Right cardiac atrium (tissue), 5 donors: ENCODE results near the gene NUP214. TPM values are rescaled to one million over a fixed set of nuclear protein-coding genes. Genes with fewer than 3 reads are reported as not detected.

Source experiments
- ATAC-seq, 2 donors: fragments of 200-7000 bp; cut with Tn5 transposase; one replicate each; pipeline versions ENCODE4 v1.8.0 to v1.9.1; 2020; ENCODE audit warnings: moderate library complexity in 2 of 2, mild to moderate bottlenecking in 1 of 2
- DNase-seq, 3 donors: peaks; one replicate each; pipeline ENCODE4 v3.0.0-alpha.2; 2020
- H3K27ac ChIP-seq: one replicate; pipeline ENCODE4 v1.5.1; 2013; ENCODE audit warnings: mild to moderate bottlenecking, low read length, control low read depth, moderate library complexity
- H3K27me3 ChIP-seq: one replicate; pipeline ENCODE4 v1.6.1; 2013; ENCODE audit not compliant: control insufficient read depth, insufficient read depth
- H3K4me1 ChIP-seq: one replicate; pipeline ENCODE4 v1.6.1; 2013; ENCODE audit warnings: low read length; ENCODE audit not compliant: control insufficient read depth, insufficient read depth
- H3K4me3 ChIP-seq: one replicate; pipeline ENCODE4 v1.5.1; 2013; ENCODE audit warnings: low read length, control low read depth
- H3K9me3 ChIP-seq: one replicate; pipeline ENCODE4 v1.6.1; 2013; ENCODE audit warnings: low read length; ENCODE audit not compliant: control insufficient read depth
- WGBS: extraction: QIAGEN DNeasy Blood & Tissue Kit; methylation state at CpG from one replicate; pipeline ENCODE4 v1.1.7; 2013; 5-methylcytosine and 5-hydroxymethylcytosine counted together
- intact Hi-C, 4 donors: fragments of 100-400 bp; cut with DNase I; formaldehyde crosslinking; loops; one replicate each; pipeline versions ENCODE4 v1.11.0 to v1.14.0; 2022 to 2023
- polyA plus RNA-seq: library from polyadenylated mRNA; stranded (reverse); fragments of 200-250 nt; gene quantifications from one replicate; pipeline ENCODE4 v1.2.3, GENCODE V29; 2013
- total RNA-seq, 4 donors: library from RNA; stranded (reverse); fragmentation: NEBNext Ultra II Directional; extraction: Animal tissue kit (Norgen Biotek cat#: 25700); gene quantifications; one replicate each; pipeline ENCODE4 v1.2.1, GENCODE V29; 2021
- donor health status: healthy with polysubstance abuse.
- donor health status: DM: no; HTN: yes; CAD: no.
- donor health status: DM: no; HTN: no; CAD: no.
- donor health status: DM: no; HTN: yes; CAD: no; lungs with severe emphysema.
- donor health status: DM: yes; HTN: yes; CAD: no.

Gene NUP214
- total and polyA plus RNA-seq, 5 donors, result 12.0 to 34.6 (median 27.5) TPM

- Histone ChIP-seq H3K27me3 (no peaks in the 10 kb centered on the region), H3K4me1 (no peaks in the 10 kb centered on the region), H3K27ac (peak overlapping the region; percentile 83), H3K4me3 (no peak overlapping the region), H3K9me3 (no peaks in the 10 kb centered on the region)
- peak; percentile 4 to 15 for ATAC-seq
- peak in 2 of 3 donors; percentile 64 to 67 for DNase-seq
- WGBS, result 55% methylated on average over 11 of the region's 11 CpGs
- intact Hi-C loops, result loop anchor here (5.0 to 10.0 kb wide), 5 partner anchors 42 to 105 kb away; no protein-coding TSS in a partner anchor
These were observed 153.9 kb downstream of the NUP214 start for GRCh38 chr9:131279196-131279862.

- no peaks in the 10 kb centered on the region for H3K4me1 ChIP-seq
- WGBS, result 57% methylated on average over 19 of the region's 19 CpGs
- no peaks in the 10 kb centered on the region for H3K27me3 ChIP-seq
- intact Hi-C loops, result loop anchor here (5.0 to 10.0 kb wide), 6 partner anchors 43 to 105 kb away; no protein-coding TSS in a partner anchor
- ATAC-seq, result no peak
- no peak overlapping the region for H3K4me3 ChIP-seq
- H3K9me3 ChIP-seq, result no peaks in the 10 kb centered on the region
- peak in 2 of 3 donors; percentile 47 to 48 for DNase-seq
- peak overlapping the region; percentile 83 for H3K27ac ChIP-seq
These were observed 154.6 kb downstream of the NUP214 start for GRCh38 chr9:131279863-131280570.

GRCh38 chr9:131280660-131281059, 155.3 kb downstream of the NUP214 start:
- Histone ChIP-seq H3K27ac (no peak overlapping the region), H3K27me3 (no peaks in the 10 kb centered on the region), H3K4me3 (no peak overlapping the region), H3K9me3 (no peaks in the 10 kb centered on the region), H3K4me1 (no peaks in the 10 kb centered on the region)
- no peak for ATAC-seq
- 87% methylated on average over 3 of the region's 3 CpGs for WGBS
- DNase-seq, result peak in 1 of 3 donors; percentile 26
- intact Hi-C loops, result loop anchor here in 1 of 4 donors (10.0 kb wide), 1 partner anchor 54 kb away; no protein-coding TSS in a partner anchor

GRCh38 chr9:131281119-131281965, 156.0 kb downstream of the NUP214 start:
- WGBS, result 83% methylated on average over 17 of the region's 17 CpGs
- no peaks in the 10 kb centered on the region for H3K27me3 ChIP-seq
- H3K4me3 ChIP-seq, result no peak overlapping the region
- intact Hi-C loops, result loop anchor here in 1 of 4 donors (10.0 kb wide), 1 partner anchor 53 kb away; no protein-coding TSS in a partner anchor
- no peaks in the 10 kb centered on the region for H3K4me1 ChIP-seq
- ATAC-seq (no peak), DNase-seq (peak in 2 of 3 donors; percentile 23 to 37)
- no peaks in the 10 kb centered on the region for H3K9me3 ChIP-seq
- H3K27ac ChIP-seq, result no peak overlapping the region

GRCh38 chr9:131282175-131282574, 156.8 kb downstream of the NUP214 start:
- Histone ChIP-seq H3K9me3 (no peaks in the 10 kb centered on the region), H3K4me1 (no peaks in the 10 kb centered on the region), H3K27me3 (no peaks in the 10 kb centered on the region), H3K4me3 (no peak overlapping the region), H3K27ac (no peak overlapping the region)
- DNase-seq (no peak), ATAC-seq (no peak)
- intact Hi-C loops, result loop anchor here in 1 of 4 donors (10.0 kb wide), 1 partner anchor 53 kb away; no protein-coding TSS in a partner anchor
- WGBS, result 78% methylated on average over 4 of the region's 4 CpGs

GRCh38 chr9:131282688-131283422, 157.5 kb downstream of the NUP214 start:
- Histone ChIP-seq H3K27me3 (no peaks in the 10 kb centered on the region), H3K9me3 (no peaks in the 10 kb centered on the region), H3K4me1 (no peaks in the 10 kb centered on the region), H3K4me3 (peak overlapping the region; percentile 13), H3K27ac (peak overlapping the region; percentile 76)
- WGBS, result 3% methylated on average over 61 of the region's 61 CpGs
- intact Hi-C loops, result loop anchor here in 1 of 4 donors (10.0 kb wide), 1 partner anchor 52 kb away; no protein-coding TSS in a partner anchor
- peak; percentile 50 to 56 for ATAC-seq
- peak; percentile 43 to 80 (median 76) for DNase-seq

Other genes starting within 250 kb of the NUP214 start
- not detected for gene QRFP, start 228.8 kb upstream of the NUP214 start, total RNA-seq
- 0.05 TPM for gene QRFP, start 228.8 kb upstream of the NUP214 start, polyA plus RNA-seq
- 1 to 10 TPM in 1 of 4 donors, under 1 TPM in 3; 0.20 to 2.2 (median 0.35) TPM for gene FIBCD1, start 186.3 kb upstream of the NUP214 start, total RNA-seq
- gene FIBCD1, start 186.3 kb upstream of the NUP214 start, polyA plus RNA-seq, result 1.2 TPM
- gene LAMC3, start 116.4 kb upstream of the NUP214 start, total RNA-seq, result 1 to 10 TPM in 3 of 4 donors, under 1 TPM in 1; 0.51 to 2.6 (median 1.5) TPM
- gene LAMC3, start 116.4 kb upstream of the NUP214 start, polyA plus RNA-seq, result 1.4 TPM
- gene AIF1L, start 29.1 kb upstream of the NUP214 start, total RNA-seq, result 10 to 100 TPM in 3 of 4 donors, 1 to 10 TPM in 1; 6.9 to 22.7 (median 16.5) TPM
- 15.7 TPM for gene AIF1L, start 29.1 kb upstream of the NUP214 start, polyA plus RNA-seq
- gene FAM78A, start 150.9 kb downstream of the NUP214 start, total RNA-seq, result 10 to 100 TPM; 37.9 to 63.8 (median 53.9) TPM
- 50.7 TPM for gene FAM78A, start 150.9 kb downstream of the NUP214 start, polyA plus RNA-seq
- 100 to 1,000 TPM in 3 of 4 donors, 10 to 100 TPM in 1; 96.3 to 126 (median 106) TPM for gene PLPP7, start 164.1 kb downstream of the NUP214 start, total RNA-seq
- 160 TPM for gene PLPP7, start 164.1 kb downstream of the NUP214 start, polyA plus RNA-seq